ENCODE data around the gene RITA1. TPM values are rescaled to one million over a fixed set of nuclear protein-coding genes. Genes with fewer than 3 reads are reported as not detected.

The RITA1 gene
- total and polyA plus RNA-seq, 2 donors (not counting 1 experiment from before 2014, with no cell fraction given), result 8.1 to 17.9 TPM

GRCh38 chr12:113195598-113195997 is 10.1 kb downstream of the RITA1 start:
- Histone ChIP-seq H3K4me3 (ENCODE audit: control extremely low read depth in 1 of 5, extremely low read depth in 1 of 5, insufficient read depth in 1 of 5, low read depth in 2 of 5, low read length in 4 of 5) (no peak overlapping the region), H3K4me2 (replicated peaks; ENCODE audit: low read depth, low read length, poor library complexity, severe bottlenecking) (no peak overlapping the region), H3K4me1 (ENCODE audit: control insufficient read depth in 2 of 2, insufficient read depth in 2 of 2, low read length in 2 of 2) (peaks cover 12 to 18% of the 10 kb centered on the region in 2 donors), H4K20me1 (ENCODE audit: control insufficient read depth, insufficient read depth, low read length, poor library complexity, severe bottlenecking) (no peaks in the 10 kb centered on the region), H3K27me3 (replicated peaks in 1 of 4; ENCODE audit: control extremely low read depth in 1 of 4, control insufficient read depth in 3 of 4, insufficient read depth in 4 of 4, low read length in 3 of 4) (no peaks in the 10 kb centered on the region), H3K9me3 (ENCODE audit: control extremely low read depth in 1 of 3, control insufficient read depth in 2 of 3, insufficient read depth in 1 of 3, low read length in 2 of 3) (peaks cover 0 to 3% (median 0%) of the 10 kb centered on the region in 3 donors), H3K79me2 (ENCODE audit: control insufficient read depth, insufficient read depth, low read length) (no peaks in the 10 kb centered on the region), H2AFZ (ENCODE audit: insufficient read depth, low read depth, low read length, poor library complexity, severe bottlenecking) (no peak overlapping the region), H3K9ac (ENCODE audit: low read length) (no peak overlapping the region), H3K27ac (ENCODE audit: low read length in 2 of 2) (no peak overlapping the region), H3K36me3 (replicated peaks in 1 of 2; ENCODE audit: control extremely low read depth in 1 of 2, control insufficient read depth in 1 of 2, extremely low read depth in 1 of 2, insufficient read depth in 2 of 2, low read length in 1 of 2) (peaks cover 3 to 19% of the 10 kb centered on the region in 2 experiments)
- Mint-ChIP-seq H3K4me3 (no peak overlapping the region), H3K27me3 (no peaks in the 10 kb centered on the region), H3K27ac (peak overlapping the region; percentile 72), H3K9me3 (ENCODE audit: insufficient read depth) (no peaks in the 10 kb centered on the region), H3K4me1 (peaks cover 20% of the 10 kb centered on the region)
- DNase-seq, result no peak
- WGBS (ENCODE audit: insufficient coverage), result 100% methylated on average over 6 of the region's 13 CpGs
- ATAC-seq (ENCODE audit: low read depth), result no peak
- CTCF ChIA-PET, result interaction anchor here (0.6 to 4.2 kb wide), 14 partner anchors 9 to 230 kb away, joined by 3 to 96 read pairs (median 3); partner anchors contain the start of gene TPCN1
- no peak for TF ChIP-seq CTCF (IDR thresholded peaks at IDR 0.05)
- TF ChIP-seq EZH2 (IDR thresholded peaks at IDR 0.05; ENCODE audit: borderline replicate concordance, insufficient read depth, low read depth, low read length, poor library complexity, severe bottlenecking), result no peak
- intact Hi-C loops (cut with micrococcal nuclease), result loop anchor here (5.0 to 10.0 kb wide), 2 partner anchors 99 to 232 kb away; no protein-coding TSS in a partner anchor
- POLR2A ChIA-PET, result interaction anchor here (0.6 kb wide), 1 partner anchor 107 kb away, joined by 3 read pairs; no protein-coding TSS in a partner anchor

- Mint-ChIP-seq H3K4me1 (peaks cover 20% of the 10 kb centered on the region), H3K9me3 (ENCODE audit: insufficient read depth) (no peaks in the 10 kb centered on the region), H3K4me3 (no peak overlapping the region), H3K27me3 (no peaks in the 10 kb centered on the region), H3K27ac (peak overlapping the region; percentile 68)
- H3K4me2 ChIP-seq (replicated peaks; ENCODE audit: low read depth, low read length, poor library complexity, severe bottlenecking), result no peak overlapping the region
- no peak overlapping the region for H3K4me3 ChIP-seq (ENCODE audit: control extremely low read depth in 1 of 5, extremely low read depth in 1 of 5, insufficient read depth in 1 of 5, low read depth in 2 of 5, low read length in 4 of 5)
- POLR2A ChIA-PET, result interaction anchor here (1.0 to 2.2 kb wide), 5 partner anchors 12 to 37 kb away, joined by 5 to 17 read pairs (median 13); partner anchors contain the start of gene TPCN1
- 96% methylated on average over 6 of the region's 7 CpGs for WGBS (ENCODE audit: insufficient coverage)
- peaks cover 0 to 3% (median 0%) of the 10 kb centered on the region in 3 donors for H3K9me3 ChIP-seq (ENCODE audit: control extremely low read depth in 1 of 3, control insufficient read depth in 2 of 3, insufficient read depth in 1 of 3, low read length in 2 of 3)
- no peaks in the 10 kb centered on the region for H3K27me3 ChIP-seq (replicated peaks in 1 of 4; ENCODE audit: control extremely low read depth in 1 of 4, control insufficient read depth in 3 of 4, insufficient read depth in 4 of 4, low read length in 3 of 4)
- H3K27ac ChIP-seq (ENCODE audit: low read length in 2 of 2), result no peak overlapping the region
- peaks cover 12 to 18% of the 10 kb centered on the region in 2 donors for H3K4me1 ChIP-seq (ENCODE audit: control insufficient read depth in 2 of 2, insufficient read depth in 2 of 2, low read length in 2 of 2)
- TF ChIP-seq EZH2 (IDR thresholded peaks at IDR 0.05; ENCODE audit: borderline replicate concordance, insufficient read depth, low read depth, low read length, poor library complexity, severe bottlenecking) (no peak), CTCF (IDR thresholded peaks at IDR 0.05) (no peak)
- CTCF ChIA-PET, result interaction anchor here (0.7 to 4.2 kb wide), 14 partner anchors 9 to 1064 kb away, joined by 3 to 96 read pairs (median 5); partner anchors contain the start of genes DDX54, OAS2, SDSL and TPCN1
- intact Hi-C loops (cut with micrococcal nuclease), result loop anchor here (5.0 to 10.0 kb wide), 2 partner anchors 98 to 231 kb away; no protein-coding TSS in a partner anchor
- peaks cover 1 to 10% of the 10 kb centered on the region in 2 experiments for H3K36me3 ChIP-seq (replicated peaks in 1 of 2; ENCODE audit: control extremely low read depth in 1 of 2, control insufficient read depth in 1 of 2, extremely low read depth in 1 of 2, insufficient read depth in 2 of 2, low read length in 1 of 2)
- no peak for ATAC-seq (ENCODE audit: low read depth)
- H3K9ac ChIP-seq (ENCODE audit: low read length), result no peak overlapping the region
- H2AFZ ChIP-seq (ENCODE audit: insufficient read depth, low read depth, low read length, poor library complexity, severe bottlenecking), result no peak overlapping the region
- DNase-seq, result no peak
- H4K20me1 ChIP-seq (ENCODE audit: control insufficient read depth, insufficient read depth, low read length, poor library complexity, severe bottlenecking), result no peaks in the 10 kb centered on the region
- H3K79me2 ChIP-seq (ENCODE audit: control insufficient read depth, insufficient read depth, low read length), result no peaks in the 10 kb centered on the region
Measured at GRCh38 chr12:113196582-113196981, 11.1 kb downstream of the RITA1 start.
